Keratinocyte (primary cell): ENCODE data around the gene GFPT2. TPM values are rescaled to one million over a fixed set of nuclear protein-coding genes. Genes with fewer than 3 reads are reported as not detected.
A peak's percentile ranks its signal among the peaks of the same experiment; 100 is the strongest.

Experiments
- DNase-seq: peaks from one replicate; pipeline ENCODE4 v3.0.0-alpha.2; 2011; ENCODE audit warnings: low read depth, missing footprints, low spot score
- FAIRE-seq: peaks from 2 replicates; lab custom pipeline; 2011; peaks lifted over from hg19 to GRCh38; lab: Jason Lieb, UNC
- H2AFZ ChIP-seq: 2 replicates; pipeline ENCODE4 v1.6.0; 2012; ENCODE audit warnings: low read length, control low read depth, inconsistent platforms; ENCODE audit not compliant: control insufficient read depth
- H3K27ac ChIP-seq: 2 replicates; pipeline ENCODE4 v1.5.1; 2011; ENCODE audit warnings: low read length; ENCODE audit not compliant: control insufficient read depth, insufficient read depth
- H3K27me3 ChIP-seq: 3 replicates; pipeline ENCODE4 v1.6.0; 2011; ENCODE audit warnings: low read length; ENCODE audit not compliant: control insufficient read depth, insufficient read depth; ENCODE audit errors: extremely low read depth
- H3K36me3 ChIP-seq, 2 experiments: 2 replicates in 1 of 2; 3 replicates in 1 of 2; pipeline ENCODE4 v1.5.1; 2011; ENCODE audit warnings: low read length in 2 of 2, mild to moderate bottlenecking in 1 of 2; ENCODE audit not compliant: control insufficient read depth in 2 of 2, insufficient read depth in 2 of 2; ENCODE audit errors: extremely low read depth in 1 of 2
- H3K4me1 ChIP-seq: 3 replicates; pipeline ENCODE4 v1.5.1; 2011; ENCODE audit warnings: low read length; ENCODE audit not compliant: control insufficient read depth, insufficient read depth; ENCODE audit errors: extremely low read depth
- H3K4me2 ChIP-seq: 3 replicates; pipeline ENCODE4 v1.6.0; 2011; ENCODE audit warnings: low read depth, low read length; ENCODE audit not compliant: control insufficient read depth, insufficient read depth; ENCODE audit errors: extremely low read depth
- H3K4me3 ChIP-seq, 3 experiments: fragments of 200-600 bp in 1 of 3; sonication (generic) in 1 of 3; 2 replicates in 2 of 3; 3 replicates in 1 of 3; pipeline ENCODE4 v1.5.1; 2011 to 2016; ENCODE audit warnings: low read length in 3 of 3, mild to moderate bottlenecking in 3 of 3, control low read depth in 2 of 3, inconsistent platforms in 1 of 3, low read depth in 1 of 3, mixed read lengths in 1 of 3, mixed run types in 1 of 3, moderate library complexity in 1 of 3; ENCODE audit not compliant: control insufficient read depth in 2 of 3, insufficient read depth in 2 of 3; ENCODE audit errors: extremely low read depth in 1 of 3
- H3K79me2 ChIP-seq: 2 replicates; pipeline ENCODE4 v1.6.0; 2012; ENCODE audit warnings: low read length; ENCODE audit not compliant: control insufficient read depth, insufficient read depth
- H3K9ac ChIP-seq: 3 replicates; pipeline ENCODE4 v1.6.0; 2011; ENCODE audit warnings: low read length; ENCODE audit not compliant: control insufficient read depth, insufficient read depth; ENCODE audit errors: extremely low read depth
- H3K9me1 ChIP-seq: 3 replicates; pipeline ENCODE4 v1.6.0; 2011; ENCODE audit warnings: low read length; ENCODE audit not compliant: control insufficient read depth, insufficient read depth; ENCODE audit errors: extremely low read depth
- H3K9me3 ChIP-seq: 2 replicates; pipeline ENCODE4 v1.5.1; 2012; ENCODE audit warnings: low read depth, low read length; ENCODE audit not compliant: control insufficient read depth
- H4K20me1 ChIP-seq: 3 replicates; pipeline ENCODE4 v1.6.0; 2011; ENCODE audit warnings: low read length; ENCODE audit not compliant: control insufficient read depth, insufficient read depth; ENCODE audit errors: extremely low read depth
- EZH2 ChIP-seq: IDR thresholded peaks from one replicate; pipeline ENCODE4 v1.6.1; 2012; ENCODE audit warnings: inconsistent platforms, mild to moderate bottlenecking, low read length, moderate library complexity
- dilution Hi-C: fragments of 300-500 bp; cut with MboI; formaldehyde crosslinking; loops from one replicate; pipeline ENCODE4 v1.7.0; 2020; ENCODE audit warnings: low sequenced_read_pairs; ENCODE audit not compliant: extremely low pct_ligation_motif_present
- polyA plus RNA-seq, 5 experiments: library from polyadenylated mRNA; depleted of rRNA in 3 of 5; stranded (reverse) in 3 of 5; stranded (forward) in 1 of 5; unstranded in 1 of 5; fragments of >200 nt; gene quantifications; 1 replicate in 1 of 5; 2 replicates in 3 of 5; 3 replicates in 1 of 5; pipeline versions ENCODE4 v1.2.1 to v1.2.3, GENCODE V29; 2011 to 2012; ENCODE audit warnings: missing spikeins in 2 of 5, low read depth in 1 of 5, low replicate concordance in 1 of 5
- TF ChIP-seq, protein P1 (sequence below), 3 experiments: IDR thresholded peaks in 1 of 3; conservative IDR thresholded peaks in 1 of 3; optimal IDR thresholded peaks in 1 of 3; 2 replicates in 2 of 3; 3 replicates in 1 of 3; pipeline versions ENCODE3 to v1.5.1; 2011; ENCODE audit warnings: low read length in 3 of 3, mild to moderate bottlenecking in 3 of 3, moderate library complexity in 2 of 3, control low read depth in 1 of 3, inconsistent platforms in 1 of 3; ENCODE audit not compliant: insufficient read depth in 2 of 3; ENCODE audit errors: extremely low read depth in 1 of 3

The GFPT2 gene
- polyA plus RNA-seq, 1 donor (not counting 4 experiments of a cell fraction or from before 2014, with no cell fraction given), result not detected

DNA sequence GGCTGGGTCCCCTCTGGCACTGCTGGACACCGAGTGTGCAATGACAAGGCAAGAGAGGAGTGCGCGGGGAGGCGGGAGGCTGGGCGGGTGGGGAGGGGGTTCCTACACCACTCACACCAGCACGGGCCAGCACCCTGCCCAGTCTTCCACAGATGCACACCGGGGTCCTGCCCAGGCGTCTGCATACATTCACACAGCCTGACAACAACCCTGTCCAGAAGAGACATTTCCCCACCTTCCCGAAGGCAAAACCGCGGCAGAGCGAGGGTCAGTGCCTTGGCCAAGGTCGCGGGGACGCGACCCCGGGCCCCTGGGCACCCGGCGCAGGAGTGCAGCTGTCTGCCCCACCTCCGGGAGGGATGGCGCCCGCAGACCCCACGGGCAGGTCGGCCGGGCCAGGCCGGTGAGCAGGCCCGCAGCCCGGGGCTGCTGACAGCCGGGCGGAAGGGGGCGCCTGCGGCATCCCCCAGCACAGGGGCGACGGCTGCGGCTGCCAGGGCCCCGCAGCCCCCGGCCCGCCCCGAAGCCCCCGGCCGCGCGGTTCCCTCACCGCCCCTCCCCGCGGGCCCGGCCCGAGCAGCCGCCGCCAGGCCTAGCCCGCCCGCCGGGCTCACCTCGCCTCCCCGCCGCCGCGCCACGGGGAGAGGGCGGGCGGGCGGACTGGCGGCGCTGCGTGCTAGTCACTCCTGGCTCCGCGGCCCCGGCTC is 61.7 kb downstream of the GFPT2 start:
- dilution Hi-C loops, result no loop called here

DNA sequence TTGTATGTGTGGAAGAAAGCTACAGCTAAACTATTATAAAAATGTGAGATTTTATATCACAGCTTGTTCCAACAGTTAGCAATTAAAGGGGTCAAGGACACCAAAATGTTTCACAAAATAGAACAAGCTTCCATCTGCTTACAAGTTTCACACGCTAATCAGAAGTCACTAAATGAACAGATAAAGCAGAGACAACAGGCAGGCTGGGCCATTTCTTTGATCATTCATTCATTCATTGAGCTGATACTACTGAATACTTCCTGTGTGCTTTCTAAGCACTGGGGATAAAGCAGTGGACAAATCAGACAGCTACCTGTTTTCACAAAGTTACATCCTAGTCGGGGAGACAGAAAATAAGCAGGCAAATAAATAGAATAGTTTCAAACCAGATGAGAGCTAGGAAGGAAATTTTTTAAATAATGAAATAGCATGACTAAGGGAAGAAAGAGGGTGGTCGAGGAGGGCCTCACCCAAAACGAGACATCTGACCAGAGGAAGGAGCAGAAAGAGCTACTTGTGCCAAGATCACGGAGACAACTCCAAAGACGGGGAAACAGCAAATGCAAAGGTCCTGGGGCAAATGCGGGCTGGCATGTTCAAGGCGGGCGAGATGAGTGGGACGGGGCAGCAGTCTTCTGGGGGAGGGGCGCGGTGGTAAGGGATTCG is 62.4 kb downstream of the GFPT2 start:
- Histone ChIP-seq H3K36me3 (peaks cover 2 to 7% of the 10 kb centered on the region in 2 experiments), H3K9me1 (no peaks in the 10 kb centered on the region), H4K20me1 (no peaks in the 10 kb centered on the region), H3K79me2 (peaks cover 42% of the 10 kb centered on the region), H3K9me3 (no peaks in the 10 kb centered on the region), H3K9ac (peak overlapping the region; percentile 74), H3K4me2 (peak overlapping the region; percentile 89), H2AFZ (no peak overlapping the region), H3K4me1 (peaks cover 22% of the 10 kb centered on the region), H3K27ac (no peak overlapping the region), H3K27me3 (no peaks in the 10 kb centered on the region), H3K4me3 (peak overlapping the region; percentile 65 to 83 (median 66))
- TF ChIP-seq, protein P1, sequence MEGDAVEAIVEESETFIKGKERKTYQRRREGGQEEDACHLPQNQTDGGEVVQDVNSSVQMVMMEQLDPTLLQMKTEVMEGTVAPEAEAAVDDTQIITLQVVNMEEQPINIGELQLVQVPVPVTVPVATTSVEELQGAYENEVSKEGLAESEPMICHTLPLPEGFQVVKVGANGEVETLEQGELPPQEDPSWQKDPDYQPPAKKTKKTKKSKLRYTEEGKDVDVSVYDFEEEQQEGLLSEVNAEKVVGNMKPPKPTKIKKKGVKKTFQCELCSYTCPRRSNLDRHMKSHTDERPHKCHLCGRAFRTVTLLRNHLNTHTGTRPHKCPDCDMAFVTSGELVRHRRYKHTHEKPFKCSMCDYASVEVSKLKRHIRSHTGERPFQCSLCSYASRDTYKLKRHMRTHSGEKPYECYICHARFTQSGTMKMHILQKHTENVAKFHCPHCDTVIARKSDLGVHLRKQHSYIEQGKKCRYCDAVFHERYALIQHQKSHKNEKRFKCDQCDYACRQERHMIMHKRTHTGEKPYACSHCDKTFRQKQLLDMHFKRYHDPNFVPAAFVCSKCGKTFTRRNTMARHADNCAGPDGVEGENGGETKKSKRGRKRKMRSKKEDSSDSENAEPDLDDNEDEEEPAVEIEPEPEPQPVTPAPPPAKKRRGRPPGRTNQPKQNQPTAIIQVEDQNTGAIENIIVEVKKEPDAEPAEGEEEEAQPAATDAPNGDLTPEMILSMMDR (optimal IDR thresholded peaks at IDR 0.05 in 1 of 3, IDR thresholded peaks at IDR 0.05 in 1 of 3, conservative IDR thresholded peaks at IDR 0.05 in 1 of 3; ENCODE audit: extremely low read depth in 1 of 3, insufficient read depth in 2 of 3, low read length in 3 of 3), result no peak
- TF ChIP-seq EZH2, result no peak
- dilution Hi-C loops, result no loop called here
- FAIRE-seq, result no peak
- DNase-seq, result no peak

More for the DNA sequence above, 61.7 kb downstream of the GFPT2 start:
- Histone ChIP-seq H3K4me3 (peak overlapping the region; percentile 65 to 83 (median 71)), H3K9ac (peak overlapping the region; percentile 74), H4K20me1 (no peaks in the 10 kb centered on the region), H3K4me2 (peak overlapping the region; percentile 89), H3K27me3 (no peaks in the 10 kb centered on the region), H3K4me1 (peaks cover 22% of the 10 kb centered on the region), H3K36me3 (peaks cover 2 to 5% of the 10 kb centered on the region in 2 experiments), H3K9me1 (no peaks in the 10 kb centered on the region), H3K9me3 (no peaks in the 10 kb centered on the region), H3K27ac (peak overlapping the region; percentile 31), H2AFZ (peak overlapping the region; percentile 43), H3K79me2 (peaks cover 42% of the 10 kb centered on the region)
- FAIRE-seq (no peak), DNase-seq (no peak)
- TF ChIP-seq, protein P1 (optimal IDR thresholded peaks at IDR 0.05 in 1 of 3, IDR thresholded peaks at IDR 0.05 in 1 of 3, conservative IDR thresholded peaks at IDR 0.05 in 1 of 3; ENCODE audit: extremely low read depth in 1 of 3, insufficient read depth in 2 of 3, low read length in 3 of 3), result peak in 1 of 3 experiments; percentile 40
- TF ChIP-seq EZH2, result no peak
